ENCODE results near the gene NUP37. TPM values are rescaled to one million over a fixed set of nuclear protein-coding genes. Genes with fewer than 3 reads are reported as not detected.

The NUP37 gene
- total RNA-seq, 2 donors from 2014 or later: 16.6 to 21.4 TPM

DNA sequence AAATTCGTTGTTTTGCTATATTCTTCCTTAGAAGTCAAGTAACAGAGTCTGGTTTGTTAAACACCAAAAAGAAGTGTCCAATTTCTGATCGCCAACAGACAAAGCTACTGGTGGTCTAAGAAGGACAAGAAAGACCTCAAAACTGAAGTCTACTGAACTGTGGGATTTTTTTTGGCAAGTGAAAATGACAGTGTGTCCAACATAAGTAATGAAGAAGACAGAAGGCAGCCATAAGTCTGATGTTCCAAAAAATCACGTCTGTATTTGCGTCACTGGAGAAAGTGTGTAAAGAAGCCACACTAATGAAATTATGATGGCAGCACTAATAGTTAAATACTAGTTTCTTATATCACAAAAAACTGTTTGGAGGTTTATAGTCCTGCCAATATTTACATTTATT lies 90.8 kb downstream of the NUP37 start:
- no peaks in the 10 kb centered on the region for H3K9me3 ChIP-seq
- no peak overlapping the region for H3K4me3 ChIP-seq
- no peaks in the 10 kb centered on the region for H3K36me3 ChIP-seq
- intact Hi-C loops (cut with DNase I): no loop called here
- no peak for DNase-seq (ENCODE audit: low spot score)
- TF ChIP-seq POLR2A (IDR thresholded peaks at IDR 0.05) (no peak), CTCF (IDR thresholded peaks at IDR 0.05) (no peak), POLR2AphosphoS5 (IDR thresholded peaks at IDR 0.05) (no peak)
- H3K27me3 ChIP-seq (replicated peaks; ENCODE audit: insufficient read depth): no peaks in the 10 kb centered on the region
- 87% methylated on average over 4 of the region's 4 CpGs for WGBS
- no peak overlapping the region for H3K27ac ChIP-seq
- no peaks in the 10 kb centered on the region for H3K4me1 ChIP-seq (replicated peaks)

- WGBS: 61% methylated on average over 1 of the region's 1 CpG
Measured at GRCh38 chr12:102026728-102027127, 93.2 kb downstream of the NUP37 start.

GRCh38 chr12:102024765-102025164 lies 95.1 kb downstream of the NUP37 start:
- intact Hi-C loops (cut with DNase I): no loop called here
- H3K27ac ChIP-seq: no peak overlapping the region
- TF ChIP-seq POLR2AphosphoS5 (IDR thresholded peaks at IDR 0.05) (no peak), POLR2A (IDR thresholded peaks at IDR 0.05) (no peak), CTCF (IDR thresholded peaks at IDR 0.05) (no peak)
- H3K9me3 ChIP-seq: no peaks in the 10 kb centered on the region
- H3K36me3 ChIP-seq: no peaks in the 10 kb centered on the region
- H3K27me3 ChIP-seq (replicated peaks; ENCODE audit: insufficient read depth): no peaks in the 10 kb centered on the region
- DNase-seq (ENCODE audit: low spot score): no peak
- peaks cover 8% of the 10 kb centered on the region for H3K4me1 ChIP-seq (replicated peaks)
- H3K4me3 ChIP-seq: no peak overlapping the region
- WGBS: 28% methylated on average over 2 of the region's 2 CpGs

More at GRCh38 chr12:102026728-102027127, 93.2 kb downstream of the NUP37 start:
- no peak overlapping the region for H3K4me3 ChIP-seq
- TF ChIP-seq POLR2A (IDR thresholded peaks at IDR 0.05) (no peak), POLR2AphosphoS5 (IDR thresholded peaks at IDR 0.05) (no peak), CTCF (IDR thresholded peaks at IDR 0.05) (no peak)
- no peak overlapping the region for H3K27ac ChIP-seq
- H3K4me1 ChIP-seq (replicated peaks): peaks cover 8% of the 10 kb centered on the region
- intact Hi-C loops (cut with DNase I): no loop called here
- H3K9me3 ChIP-seq: no peaks in the 10 kb centered on the region
- DNase-seq (ENCODE audit: low spot score): no peak
- no peaks in the 10 kb centered on the region for H3K36me3 ChIP-seq
- no peaks in the 10 kb centered on the region for H3K27me3 ChIP-seq (replicated peaks; ENCODE audit: insufficient read depth)

- intact Hi-C loops (cut with DNase I): no loop called here
- 34% methylated on average over 3 of the region's 3 CpGs for WGBS
- peaks cover 8% of the 10 kb centered on the region for H3K4me1 ChIP-seq (replicated peaks)
Measured at GRCh38 chr12:102023343-102023930, 96.5 kb downstream of the NUP37 start.

More at GRCh38 chr12:102023343-102023930, 96.5 kb downstream of the NUP37 start:
- Histone ChIP-seq H3K36me3 (no peaks in the 10 kb centered on the region), H3K4me3 (no peak overlapping the region), H3K9me3 (no peaks in the 10 kb centered on the region), H3K27me3 (replicated peaks; ENCODE audit: insufficient read depth) (no peaks in the 10 kb centered on the region), H3K27ac (peak overlapping the region in 1 of 2 donors; percentile 30)
- no peak for DNase-seq (ENCODE audit: low spot score)
- TF ChIP-seq POLR2AphosphoS5 (IDR thresholded peaks at IDR 0.05): peak; percentile 36
- TF ChIP-seq POLR2A (IDR thresholded peaks at IDR 0.05): no peak

Other genes starting within 250 kb of the NUP37 start
- 10 to 100 TPM; 12.8 to 13.1 TPM for gene DRAM1, start 242.5 kb downstream of the NUP37 start, total RNA-seq
- 100 to 1,000 TPM in 1 of 2 donors, 10 to 100 TPM in 1; 60.9 to 110 TPM for gene WASHC3, start 58.1 kb downstream of the NUP37 start, total RNA-seq
- 1 to 10 TPM; 2.6 to 3.5 TPM for gene PARPBP, start 69 bp upstream of the NUP37 start, total RNA-seq
- gene PMCH, start 77.7 kb upstream of the NUP37 start, total RNA-seq: not detected